NCI-H69 (cell line): ENCODE measurements around the gene ILKAP.

Experiments
- DNase-seq: peaks from one replicate; lab custom pipeline; 2025; lab: John Stamatoyannopoulos, UW

The ILKAP gene

GRCh38 chr2:238151205-238151604 is 52.3 kb downstream of the ILKAP start:
- DNase-seq, result no peak

GRCh38 chr2:238150686-238151085 is 52.8 kb downstream of the ILKAP start:
- no peak for DNase-seq

- DNase-seq, result peak; percentile 8
These were observed 53.5 kb downstream of the ILKAP start for GRCh38 chr2:238149841-238150572.

- DNase-seq, result no peak
These were observed 54.5 kb downstream of the ILKAP start for GRCh38 chr2:238148981-238149380.

- DNase-seq, result no peak
These were observed 56.5 kb downstream of the ILKAP start for GRCh38 chr2:238146884-238147544.

GRCh38 chr2:238145851-238146250 is 57.6 kb downstream of the ILKAP start:
- no peak for DNase-seq

- DNase-seq, result no peak
These were observed 58.4 kb downstream of the ILKAP start for GRCh38 chr2:238145046-238145445.

- no peak for DNase-seq
These were observed 59.2 kb downstream of the ILKAP start for GRCh38 chr2:238144262-238144661.

- no peak for DNase-seq
These were observed 60.1 kb downstream of the ILKAP start for GRCh38 chr2:238143239-238143951.

- DNase-seq, result no peak
These were observed 60.9 kb downstream of the ILKAP start for GRCh38 chr2:238142382-238143205.

- DNase-seq, result peak; percentile 62
These were observed 61.8 kb downstream of the ILKAP start for GRCh38 chr2:238141541-238142318.

- no peak for DNase-seq
These were observed 62.6 kb downstream of the ILKAP start for GRCh38 chr2:238140721-238141540.

- no peak for DNase-seq
These were observed 63.5 kb downstream of the ILKAP start for GRCh38 chr2:238140040-238140439.

GRCh38 chr2:238139196-238140039 is 64.1 kb downstream of the ILKAP start:
- DNase-seq, result no peak

- no peak for DNase-seq
These were observed 64.9 kb downstream of the ILKAP start, which contains the start of gene KLHL30 for GRCh38 chr2:238138331-238139195. Gene KLHL30, plus strand, starts transcription at chr2:238138668. Its CDS starts 2,087 bp downstream, at chr2:238140755.

GRCh38 chr2:238137885-238138284 is 65.6 kb downstream of the ILKAP start:
- DNase-seq, result no peak

GRCh38 chr2:238136820-238137537 is 66.5 kb downstream of the ILKAP start:
- no peak for DNase-seq
